ENCODE data around the gene RXFP2.

RXFP2 gene

GRCh38 chr13:31769575-31769974 lies 30.2 kb downstream of the RXFP2 start:
- no peak for DNase-seq

- DNase-seq: no peak
These were observed 32.9 kb downstream of the RXFP2 start for GRCh38 chr13:31772231-31772630.

- no peak for DNase-seq
These were observed 34.2 kb downstream of the RXFP2 start for GRCh38 chr13:31773538-31773937.

- DNase-seq: no peak
These were observed 34.9 kb downstream of the RXFP2 start for GRCh38 chr13:31774186-31774750.

GRCh38 chr13:31775148-31775547 lies 35.8 kb downstream of the RXFP2 start:
- no peak for DNase-seq

- DNase-seq: no peak
These were observed 36.4 kb downstream of the RXFP2 start for GRCh38 chr13:31775686-31776085.

- no peak for DNase-seq
These were observed 41.7 kb downstream of the RXFP2 start for GRCh38 chr13:31781064-31781463.

- DNase-seq: no peak
These were observed 46.7 kb downstream of the RXFP2 start for GRCh38 chr13:31786011-31786410.

- DNase-seq: no peak
These were observed 51.7 kb downstream of the RXFP2 start for GRCh38 chr13:31790992-31791391.

- DNase-seq: no peak
These were observed 53.9 kb downstream of the RXFP2 start for GRCh38 chr13:31793246-31793645.

- no peak for DNase-seq
These were observed 55.1 kb downstream of the RXFP2 start for GRCh38 chr13:31794452-31794851.

GRCh38 chr13:31797154-31797775 lies 57.9 kb downstream of the RXFP2 start:
- no peak for DNase-seq

GRCh38 chr13:31798189-31798588 lies 58.9 kb downstream of the RXFP2 start:
- no peak for DNase-seq

- no peak for DNase-seq
These were observed 61.8 kb downstream of the RXFP2 start for GRCh38 chr13:31801088-31801487.

GRCh38 chr13:31803311-31803710 lies 64.0 kb downstream of the RXFP2 start:
- DNase-seq: no peak

GRCh38 chr13:31805841-31806240 lies 66.5 kb downstream of the RXFP2 start:
- no peak for DNase-seq

GRCh38 chr13:31807090-31807541 lies 67.8 kb downstream of the RXFP2 start:
- DNase-seq: peak; percentile 2 to 10

GRCh38 chr13:31814536-31814935 lies 75.2 kb downstream of the RXFP2 start:
- no peak for DNase-seq

GRCh38 chr13:31815361-31816144 lies 76.2 kb downstream of the RXFP2 start:
- DNase-seq: no peak

- no peak for DNase-seq
These were observed 78.9 kb downstream of the RXFP2 start for GRCh38 chr13:31818236-31818635.

GRCh38 chr13:31824705-31825517 lies 85.6 kb downstream of the RXFP2 start:
- DNase-seq: no peak

- DNase-seq: no peak
These were observed 87.2 kb downstream of the RXFP2 start for GRCh38 chr13:31826521-31826920.

- no peak for DNase-seq
These were observed 88.4 kb downstream of the RXFP2 start for GRCh38 chr13:31827707-31828106.

Measured in activated CD4-positive, alpha-beta T cell treated with anti-CD3 and anti-CD28 coated beads, Interleukin-2, amount 50 U/mL, for 48 hours (primary cell).